HG03571 (cell line): ENCODE measurements around the gene DMKN.
"Not testable (repeated sequence)": the region's sequence is repeated elsewhere in the genome, so short reads cannot be mapped to it uniquely, and the experiment has no call there.

Experiments
- ATAC-seq: cut with Tn5 transposase; IDR thresholded peaks from one replicate; pipeline ENCODE4 v1.9.1; 2021; ENCODE audit not compliant: unreplicated experiment

The DMKN gene

GRCh38 chr19:35468637-35469036 is 44.8 kb downstream of the DMKN start:
- ATAC-seq = peak; percentile 72

GRCh38 chr19:35466259-35466658 is 47.2 kb downstream of the DMKN start:
- no peak for ATAC-seq

- peak; percentile 4 for ATAC-seq
Measured at GRCh38 chr19:35462956-35463355, 50.5 kb downstream of the DMKN start.

DNA sequence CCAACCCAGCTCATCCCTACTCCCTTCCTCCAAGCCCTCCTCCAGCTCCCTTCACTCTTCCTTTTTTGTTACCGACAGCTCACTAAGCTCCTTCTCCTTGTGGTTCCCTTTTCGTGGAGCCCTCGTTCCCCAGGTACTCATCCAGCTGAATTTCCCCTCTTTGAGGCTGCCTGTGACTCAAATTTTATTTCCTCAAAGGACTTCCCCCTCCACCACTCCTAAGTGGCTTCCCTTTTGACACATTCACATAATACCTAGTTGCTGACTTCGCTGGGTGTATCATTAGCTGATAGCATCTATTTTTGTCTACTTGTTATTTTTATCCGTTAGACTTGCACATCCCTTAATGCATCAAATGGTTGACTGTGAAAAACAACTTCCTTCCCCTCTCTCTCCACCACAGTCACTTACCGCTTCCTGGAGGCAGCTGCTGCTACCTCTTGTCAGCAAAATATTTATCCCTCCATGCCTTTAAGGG is 50.9 kb downstream of the DMKN start:
- peak; percentile 60 for ATAC-seq

DNA sequence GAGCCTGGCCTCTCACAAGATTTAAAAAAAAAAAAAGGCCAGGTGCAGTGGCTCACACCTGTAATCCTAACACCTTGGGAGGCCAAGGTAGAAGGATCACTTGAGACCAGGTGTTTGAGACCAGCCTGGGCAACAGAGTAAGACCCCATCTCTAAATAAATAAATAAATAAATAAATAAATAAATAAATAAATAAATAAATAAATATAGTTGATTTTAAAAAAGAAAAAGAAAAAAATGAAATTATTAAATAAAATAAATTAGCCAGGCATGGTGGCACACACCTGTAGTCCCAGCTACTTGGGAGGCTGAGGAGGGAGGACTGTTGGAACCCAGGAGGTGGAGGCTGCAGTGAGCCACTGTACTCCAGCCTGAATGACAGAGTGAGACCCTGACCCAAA is 51.7 kb downstream of the DMKN start:
- ATAC-seq = not testable (repeated sequence)

GRCh38 chr19:35461060-35461459 is 52.4 kb downstream of the DMKN start:
- no peak for ATAC-seq

DNA sequence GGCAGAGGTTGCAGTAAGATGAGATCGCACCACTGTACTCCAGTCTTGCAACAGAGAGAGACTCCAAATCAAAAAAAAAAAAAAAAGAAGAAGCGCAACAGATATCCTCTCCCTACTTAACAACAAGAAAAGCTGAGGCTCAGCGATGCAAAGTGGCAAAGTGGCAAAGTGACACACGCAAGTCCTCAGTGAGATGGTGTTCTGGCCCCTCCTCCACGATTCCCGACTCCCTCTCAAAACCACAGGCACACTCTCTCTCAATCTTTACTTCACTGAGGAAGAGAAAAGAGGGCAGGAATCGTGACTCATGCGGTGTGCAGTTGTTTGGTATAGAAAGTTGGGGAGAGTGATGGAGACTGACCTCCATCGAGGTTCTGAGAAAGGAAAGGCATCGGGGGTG is 52.8 kb downstream of the DMKN start:
- ATAC-seq = no peak

GRCh38 chr19:35459414-35460082 is 53.9 kb downstream of the DMKN start:
- no peak for ATAC-seq

- peak; percentile 44 for ATAC-seq
Measured at GRCh38 chr19:35458731-35459391, 54.6 kb downstream of the DMKN start.

GRCh38 chr19:35458192-35458591 is 55.3 kb downstream of the DMKN start:
- ATAC-seq = no peak

DNA sequence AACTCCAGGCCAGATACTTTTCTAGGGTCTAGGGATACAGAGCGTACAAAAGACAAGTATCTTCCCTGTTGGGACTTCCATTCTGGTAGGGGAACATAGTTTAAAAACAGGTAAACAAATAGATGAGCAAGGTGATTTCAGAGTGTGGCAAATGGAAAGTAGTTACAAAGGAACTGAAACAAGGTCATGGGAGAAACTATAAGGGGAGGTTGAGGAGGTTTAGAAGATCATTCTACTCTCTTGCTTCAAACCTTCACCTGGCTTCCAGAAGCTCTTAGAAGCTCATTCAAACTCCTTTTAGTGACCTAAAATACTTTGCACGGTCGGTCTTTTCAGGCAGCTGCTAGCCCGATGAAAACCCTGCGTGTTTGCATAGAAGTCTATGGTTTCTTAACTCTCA is 56.3 kb downstream of the DMKN start:
- no peak for ATAC-seq

DNA sequence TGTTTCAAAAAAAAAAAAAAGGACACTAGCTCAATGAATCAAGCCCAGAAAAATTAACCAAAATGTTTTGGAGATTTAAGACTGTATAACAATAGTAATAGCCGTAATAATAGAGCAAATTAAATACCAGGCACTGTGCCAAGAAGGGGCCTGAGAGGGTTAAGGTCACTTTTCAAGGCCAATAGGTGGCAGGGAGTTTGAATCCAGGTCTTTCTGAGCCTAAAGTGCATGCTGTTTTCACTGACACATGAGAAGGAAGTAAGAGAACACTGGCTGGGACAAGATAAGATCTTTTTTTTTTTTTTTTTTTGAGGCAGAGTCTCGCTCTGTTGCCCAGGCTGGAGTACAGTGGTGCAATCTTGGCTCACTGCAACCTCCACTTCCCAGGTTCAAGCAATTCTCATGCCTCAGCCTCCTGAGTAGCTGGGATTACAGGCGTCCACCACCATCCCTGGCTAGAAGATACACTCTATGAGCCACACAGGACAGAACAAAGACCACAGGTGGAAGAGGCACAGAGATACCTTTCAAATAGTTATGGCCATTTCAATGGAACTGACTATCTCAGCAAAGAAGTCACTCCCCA is 57.7 kb downstream of the DMKN start:
- no peak for ATAC-seq

GRCh38 chr19:35454663-35455062 is 58.8 kb downstream of the DMKN start:
- ATAC-seq = no peak

GRCh38 chr19:35451338-35452096 is 61.9 kb downstream of the DMKN start:
- no peak for ATAC-seq

- no peak for ATAC-seq
Measured at GRCh38 chr19:35449359-35450043, 63.9 kb downstream of the DMKN start.

- no peak for ATAC-seq
Measured at GRCh38 chr19:35447606-35448469, 65.6 kb downstream of the DMKN start, which contains the start of gene FFAR2. Gene FFAR2 (plus strand): TSS chr19:35448257. CDS start chr19:35449715, 1,458 bp downstream.
